Suprapubic skin (tissue), 4 donors: Measurements from ENCODE around the gene FBRS.

Experiments used
- EP300 ChIP-seq: sonication (generic); formaldehyde crosslinking; IDR thresholded peaks from one replicate; pipeline ENCODE4 v1.6.1; 2017; ENCODE audit warnings: antibody characterized with exemption
- POLR2A ChIP-seq, 2 donors: fragments of 450-650 bp; IDR thresholded peaks; one replicate each; pipeline ENCODE4 v1.6.1; 2017; ENCODE audit warnings: antibody characterized with exemption in 2 of 2, mild to moderate bottlenecking in 2 of 2, moderate library complexity in 2 of 2
- POLR2AphosphoS5 ChIP-seq, 3 donors: sonication (generic); formaldehyde crosslinking; IDR thresholded peaks; one replicate each; pipeline ENCODE4 v1.6.1; 2017; ENCODE audit warnings: antibody characterized with exemption in 3 of 3
- TF ChIP-seq, protein P1 (sequence below), 2 donors: fragments of 200-600 bp in 1 of 2; fragments of 450-650 bp in 1 of 2; sonication (generic) in 1 of 2; IDR thresholded peaks; one replicate each; pipeline ENCODE4 v1.5.1; 2016 to 2019; ENCODE audit warnings: antibody characterized with exemption in 2 of 2, mild to moderate bottlenecking in 1 of 2, moderate library complexity in 1 of 2

DNA sequence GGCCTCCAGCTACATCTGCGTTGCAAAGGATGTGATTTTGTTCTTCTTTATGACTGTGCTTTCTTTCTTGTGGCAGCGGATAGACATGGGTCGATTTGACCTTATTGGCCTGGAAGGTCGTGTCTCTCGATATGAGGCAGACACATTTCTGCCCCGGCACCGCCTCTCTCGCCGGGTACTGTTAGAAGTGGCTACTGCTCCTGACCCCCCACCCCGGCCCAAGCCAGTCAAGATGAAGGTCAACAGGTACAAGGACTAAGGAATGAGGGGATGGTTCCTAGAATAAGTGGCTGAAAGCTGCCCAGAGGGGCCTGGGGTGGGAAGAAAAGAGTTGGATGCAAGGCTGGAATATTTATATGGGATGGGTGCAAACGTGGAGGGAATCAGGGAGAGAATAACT lies 61.9 kb downstream of the FBRS start:
- TF ChIP-seq POLR2AphosphoS5 (IDR thresholded peaks at IDR 0.05) (no peak), EP300 (no peak), POLR2A (IDR thresholded peaks at IDR 0.05) (no peak)
- TF ChIP-seq, protein P1, sequence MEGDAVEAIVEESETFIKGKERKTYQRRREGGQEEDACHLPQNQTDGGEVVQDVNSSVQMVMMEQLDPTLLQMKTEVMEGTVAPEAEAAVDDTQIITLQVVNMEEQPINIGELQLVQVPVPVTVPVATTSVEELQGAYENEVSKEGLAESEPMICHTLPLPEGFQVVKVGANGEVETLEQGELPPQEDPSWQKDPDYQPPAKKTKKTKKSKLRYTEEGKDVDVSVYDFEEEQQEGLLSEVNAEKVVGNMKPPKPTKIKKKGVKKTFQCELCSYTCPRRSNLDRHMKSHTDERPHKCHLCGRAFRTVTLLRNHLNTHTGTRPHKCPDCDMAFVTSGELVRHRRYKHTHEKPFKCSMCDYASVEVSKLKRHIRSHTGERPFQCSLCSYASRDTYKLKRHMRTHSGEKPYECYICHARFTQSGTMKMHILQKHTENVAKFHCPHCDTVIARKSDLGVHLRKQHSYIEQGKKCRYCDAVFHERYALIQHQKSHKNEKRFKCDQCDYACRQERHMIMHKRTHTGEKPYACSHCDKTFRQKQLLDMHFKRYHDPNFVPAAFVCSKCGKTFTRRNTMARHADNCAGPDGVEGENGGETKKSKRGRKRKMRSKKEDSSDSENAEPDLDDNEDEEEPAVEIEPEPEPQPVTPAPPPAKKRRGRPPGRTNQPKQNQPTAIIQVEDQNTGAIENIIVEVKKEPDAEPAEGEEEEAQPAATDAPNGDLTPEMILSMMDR (IDR thresholded peaks at IDR 0.05) = no peak
